IMR-90 (cell line): ENCODE measurements around the gene BCDIN3D. TPM values are rescaled to one million over a fixed set of nuclear protein-coding genes. Genes with fewer than 3 reads are reported as not detected.

Source experiments
- ATAC-seq: fragments of 200-7000 bp; cut with Tn5 transposase; 2 replicates; pipeline ENCODE4 v1.9.1; 2020; ENCODE audit warnings: low read depth, mild to moderate bottlenecking, moderate library complexity
- BruUV-seq: library from RNA; stranded (reverse); fragments of 400-500 nt; replicated peaks from 2 replicates; lab custom pipeline; 2021; lab: Mats Ljungman, UMichigan
- CTCF ChIA-PET: fragments of 300-600 bp; formaldehyde crosslinking; extraction: SDS; loops from one replicate; lab custom pipeline; 2021; ENCODE audit warnings: antibody characterized with exemption; lab: Yijun Ruan, JAX
- POLR2A ChIA-PET: fragments of 300-600 bp; sonication (Branson Sonifier 250); formaldehyde crosslinking; loops from one replicate; lab custom pipeline; 2022; ENCODE audit warnings: antibody characterized with exemption; ENCODE audit not compliant: unreplicated experiment; lab: Charles Lee
- DNase-seq: peaks from one replicate; pipeline ENCODE4 v3.0.0; 2013
- H2AFZ ChIP-seq: replicated peaks from 2 replicates; pipeline ENCODE3; 2013; ENCODE audit warnings: low read length, mild to moderate bottlenecking; ENCODE audit not compliant: poor library complexity
- H2AK5ac ChIP-seq: 2 replicates; pipeline ENCODE4 v1.6.1; 2013; ENCODE audit warnings: low read depth, low read length, inconsistent platforms
- H2AK9ac ChIP-seq: replicated peaks from 2 replicates; pipeline ENCODE3; 2013; ENCODE audit warnings: mild to moderate bottlenecking, low read depth, low read length, moderate library complexity; ENCODE audit not compliant: poor library complexity
- H2BK120ac ChIP-seq: 2 replicates; pipeline ENCODE4 v1.6.1; 2013; ENCODE audit warnings: low read depth, low read length, inconsistent platforms
- H2BK15ac ChIP-seq: 3 replicates; pipeline ENCODE4 v1.6.1; 2013; ENCODE audit warnings: low read depth, low read length, inconsistent platforms
- H2BK20ac ChIP-seq: 2 replicates; pipeline ENCODE4 v1.6.1; 2013; ENCODE audit warnings: low read depth, mild to moderate bottlenecking, inconsistent platforms, low read length, moderate library complexity
- H2BK5ac ChIP-seq: 2 replicates; pipeline ENCODE4 v1.6.1; 2013; ENCODE audit warnings: mild to moderate bottlenecking, low read depth, low read length, inconsistent platforms; ENCODE audit not compliant: poor library complexity, severe bottlenecking
- H3K14ac ChIP-seq: replicated peaks from 2 replicates; pipeline ENCODE4 v1.6.1; 2013; ENCODE audit warnings: low read depth, low read length, inconsistent platforms
- H3K18ac ChIP-seq: 2 replicates; pipeline ENCODE4 v1.6.1; 2013; ENCODE audit warnings: low read depth, low read length, control low read depth
- H3K23ac ChIP-seq: 2 replicates; pipeline ENCODE4 v1.6.1; 2013; ENCODE audit warnings: low read depth, low read length, inconsistent platforms
- H3K27ac ChIP-seq: 2 replicates; pipeline ENCODE4 v1.5.1; 2013; ENCODE audit warnings: mild to moderate bottlenecking, control low read depth, low read length; ENCODE audit not compliant: insufficient read depth
- H3K27me3 ChIP-seq: 2 replicates; pipeline ENCODE4 v1.6.1; 2013; ENCODE audit warnings: low read length; ENCODE audit not compliant: control insufficient read depth, insufficient read depth
- H3K36me3 ChIP-seq: 2 replicates; pipeline ENCODE4 v1.6.1; 2013; ENCODE audit warnings: low read length, mixed read lengths; ENCODE audit not compliant: control insufficient read depth, insufficient read depth
- H3K4ac ChIP-seq: 2 replicates; pipeline ENCODE4 v1.6.1; 2013; ENCODE audit warnings: low read depth, low read length, inconsistent platforms
- H3K4me1 ChIP-seq: 2 replicates; pipeline ENCODE4 v1.6.1; 2013; ENCODE audit warnings: low read length, mixed read lengths; ENCODE audit not compliant: control insufficient read depth, insufficient read depth
- H3K4me2 ChIP-seq: 2 replicates; pipeline ENCODE4 v1.6.1; 2013; ENCODE audit warnings: low read depth, mild to moderate bottlenecking, control low read depth, low read length, moderate library complexity
- H3K4me3 ChIP-seq: 2 replicates; pipeline ENCODE4 v1.5.1; 2013; ENCODE audit warnings: low read depth, mild to moderate bottlenecking, control low read depth, low read length, moderate library complexity; ENCODE audit not compliant: insufficient read depth
- H3K56ac ChIP-seq: 2 replicates; pipeline ENCODE4 v1.6.1; 2013; ENCODE audit warnings: low read length, inconsistent platforms; ENCODE audit not compliant: insufficient read depth; ENCODE audit errors: extremely low read depth
- H3K79me1 ChIP-seq, 2 experiments: 2 replicates each; pipeline ENCODE4 v1.6.1; 2013; ENCODE audit warnings: low read length in 2 of 2, inconsistent platforms in 1 of 2, low read depth in 1 of 2
- H3K9ac ChIP-seq: 2 replicates; pipeline ENCODE4 v1.6.1; 2013; ENCODE audit warnings: low read depth, low read length, control low read depth
- H3K9me1 ChIP-seq: 2 replicates; pipeline ENCODE4 v1.6.1; 2013; ENCODE audit warnings: low read length, inconsistent platforms; ENCODE audit not compliant: insufficient read depth
- H3K9me3 ChIP-seq: 2 replicates; pipeline ENCODE4 v1.6.1; 2013; ENCODE audit warnings: low read length; ENCODE audit not compliant: control insufficient read depth, insufficient read depth
- H4K20me1 ChIP-seq: 2 replicates; pipeline ENCODE4 v1.6.1; 2013; ENCODE audit warnings: low read length, inconsistent platforms; ENCODE audit not compliant: insufficient read depth
- H4K5ac ChIP-seq: 2 replicates; pipeline ENCODE4 v1.6.1; 2013; ENCODE audit warnings: mild to moderate bottlenecking, low read depth, low read length, control low read depth
- H4K8ac ChIP-seq, 2 experiments: 2 replicates each; pipeline ENCODE4 v1.6.1; 2013; ENCODE audit warnings: low read depth in 2 of 2, low read length in 2 of 2, control low read depth in 1 of 2, inconsistent platforms in 1 of 2
- H4K91ac ChIP-seq: 2 replicates; pipeline ENCODE4 v1.6.1; 2013; ENCODE audit warnings: low read depth, low read length, inconsistent platforms; ENCODE audit not compliant: insufficient read depth
- BHLHE40 ChIP-seq: fragments of 150-350 bp; IDR thresholded peaks from 2 replicates; pipeline ENCODE4 v1.6.1; 2016; ENCODE audit warnings: mild to moderate bottlenecking, low read depth, low read length
- CHD1 ChIP-seq: IDR thresholded peaks from 2 replicates; pipeline ENCODE4 v1.6.1; 2012; ENCODE audit warnings: low read depth, low read length, improper control_type of control experiment
- CTCF ChIP-seq: conservative IDR thresholded peaks from 2 replicates; pipeline ENCODE4 v1.5.1; 2012; ENCODE audit warnings: mild to moderate bottlenecking, low read depth, low read length, improper control_type of control experiment
- FOS ChIP-seq: fragments of 150-350 bp; IDR thresholded peaks from 2 replicates; pipeline ENCODE4 v1.6.1; 2016; ENCODE audit warnings: low read depth, low read length
- MAFK ChIP-seq: IDR thresholded peaks from 2 replicates; pipeline ENCODE4 v1.6.1; 2012; ENCODE audit warnings: low read depth, low read length, improper control_type of control experiment
- MAZ ChIP-seq: IDR thresholded peaks from 2 replicates; pipeline ENCODE4 v1.6.1; 2012; ENCODE audit warnings: low read depth, mild to moderate bottlenecking, low read length, improper control_type of control experiment, moderate library complexity, borderline replicate concordance
- NFE2L2 ChIP-seq: fragments of 150-350 bp; IDR thresholded peaks from 2 replicates; pipeline ENCODE4 v1.6.1; 2016; ENCODE audit warnings: low read depth, mild to moderate bottlenecking, low read length
- POLR2A ChIP-seq: IDR thresholded peaks from 2 replicates; pipeline ENCODE4 v1.6.1; 2012; ENCODE audit warnings: mild to moderate bottlenecking, low read depth, low read length
- RAD21 ChIP-seq: IDR thresholded peaks from 2 replicates; pipeline ENCODE4 v1.6.1; 2012; ENCODE audit warnings: low read length, improper control_type of control experiment
- RCOR1 ChIP-seq: IDR thresholded peaks from 2 replicates; pipeline ENCODE4 v1.6.1; 2012; ENCODE audit warnings: mild to moderate bottlenecking, low read length, improper control_type of control experiment; ENCODE audit not compliant: insufficient replicate concordance
- SMC3 ChIP-seq: fragments of 150-350 bp; IDR thresholded peaks from 2 replicates; pipeline ENCODE4 v1.6.1; 2016; ENCODE audit warnings: low read depth, mild to moderate bottlenecking, antibody characterized with exemption, low read length, moderate library complexity
- USF2 ChIP-seq: fragments of 150-350 bp; IDR thresholded peaks from 2 replicates; pipeline ENCODE4 v1.6.1; 2017; ENCODE audit warnings: mild to moderate bottlenecking, antibody characterized with exemption, low read length, low read depth
- WGBS, 2 experiments: methylation state at CpG; one replicate each; pipeline versions ENCODE4 v1.1.5 to v1.1.7; 2013; ENCODE audit warnings: missing lambda C conversion rate in 2 of 2; ENCODE audit not compliant: insufficient read length in 1 of 2; ENCODE audit errors: extremely low coverage in 2 of 2; 5-methylcytosine and 5-hydroxymethylcytosine counted together
- dilution Hi-C: fragments of 300-500 bp; cut with HindIII; formaldehyde crosslinking; loops from one replicate; pipeline ENCODE4 v1.14.3; 2018; ENCODE audit warnings: low sequenced_read_pairs; ENCODE audit not compliant: unreplicated experiment
- in situ Hi-C: fragments of 300-500 bp; cut with MboI; formaldehyde crosslinking; loops from 3 replicates; pipeline ENCODE4 v1.14.3; 2019; ENCODE audit warnings: low sequenced_read_pairs, inconsistent platforms, mixed read lengths
- intact Hi-C: fragments of 100-400 bp; cut with micrococcal nuclease; formaldehyde crosslinking; loops from 2 replicates; pipeline ENCODE4 v1.10.0; 2022
- polyA plus RNA-seq, 3 experiments: library from polyadenylated mRNA; depleted of rRNA; stranded (reverse); fragments of >200 nt; gene quantifications; 2 replicates each; pipeline ENCODE4 v1.2.3, GENCODE V29; 2012; ENCODE audit warnings: low replicate concordance in 1 of 3
- total RNA-seq: library from RNA; depleted of rRNA; stranded (reverse); fragments of >200 nt; gene quantifications from 2 replicates; pipeline ENCODE4 v1.2.3, GENCODE V29; 2012

The BCDIN3D gene
- total and polyA plus RNA-seq, 2 of the 4 experiments (the other 2 are of a cell fraction) = 2.3 TPM

- Histone ChIP-seq H3K9me1 (no peaks in the 10 kb centered on the region), H3K27me3 (peaks cover 47% of the 10 kb centered on the region), H2AFZ (no peak overlapping the region), H4K91ac (no peak overlapping the region), H2AK5ac (no peak overlapping the region), H3K4ac (no peak overlapping the region), H3K18ac (no peak overlapping the region), H3K4me2 (no peak overlapping the region), H2BK20ac (no peak overlapping the region), H2BK120ac (no peak overlapping the region), H2BK5ac (no peak overlapping the region), H3K23ac (no peak overlapping the region), H3K9ac (no peak overlapping the region), H3K4me1 (no peaks in the 10 kb centered on the region; the same call in 1 of the 2 replicates), H3K56ac (no peak overlapping the region), H4K20me1 (no peaks in the 10 kb centered on the region; the same call in 1 of the 2 replicates), H3K4me3 (no peak overlapping the region), H4K8ac (no peak overlapping the region), H3K14ac (no peak overlapping the region), H2AK9ac (no peak overlapping the region), H3K9me3 (no peaks in the 10 kb centered on the region), H4K5ac (no peak overlapping the region), H3K79me1 (no peaks in the 10 kb centered on the region), H2BK15ac (no peak overlapping the region), H3K36me3 (no peaks in the 10 kb centered on the region), H3K27ac (no peak overlapping the region)
- in situ Hi-C loops = no loop called here
- ChIA-PET POLR2A (no interaction called here), CTCF (no interaction called here)
- ATAC-seq (no peak), DNase-seq (no peak)
- intact Hi-C loops = no loop called here
- dilution Hi-C loops = no loop called here
- WGBS, 2 experiments = no CpG with 5 or more reads among the region's 2 CpGs
- TF ChIP-seq BHLHE40 (no peak), CTCF (no peak), POLR2A (no peak), USF2 (no peak), CHD1 (no peak), FOS (no peak), RAD21 (no peak), SMC3 (no peak), MAZ (no peak), RCOR1 (no peak), NFE2L2 (no peak), MAFK (no peak)
- no TSS peak for BruUV-seq
These were observed 48.1 kb upstream of the BCDIN3D start for GRCh38 chr12:49891012-49891411.
